ENCODE results near the gene RNF213. TPM values are rescaled to one million over a fixed set of nuclear protein-coding genes. Genes with fewer than 3 reads are reported as not detected.
"Not testable (repeated sequence)": the region's sequence is repeated elsewhere in the genome, so short reads cannot be mapped to it uniquely, and the experiment has no call there.

The RNF213 gene
- total and polyA plus RNA-seq, 2 of the 8 experiments (the other 6 are each of a cell fraction or from before 2014, with no cell fraction given) = 33.8 to 62.8 TPM

DNA sequence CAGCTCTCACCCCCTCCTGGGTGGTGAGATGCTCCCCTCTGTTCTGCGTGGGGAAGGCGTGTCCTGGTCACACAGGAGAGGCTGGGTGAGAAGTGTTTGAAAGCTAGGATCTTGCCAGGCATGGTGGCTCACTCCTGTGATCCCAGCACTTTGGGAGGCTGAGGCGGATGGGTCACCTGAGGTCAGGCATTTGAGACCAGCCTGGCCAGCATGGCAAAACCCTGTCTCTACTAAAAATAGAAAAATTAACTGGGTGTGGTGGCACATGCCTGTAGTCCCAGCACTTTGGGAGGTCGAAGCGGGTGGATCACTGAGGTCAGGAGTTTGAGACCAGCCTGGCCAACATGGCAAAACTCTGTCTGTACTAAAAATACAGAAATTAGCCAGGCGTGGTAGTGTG lies 16.2 kb upstream of the RNF213 start:
- not testable (repeated sequence) for H3K14ac ChIP-seq (ENCODE audit: insufficient read length); H3K4me1 ChIP-seq (replicated peaks in 1 of 4; ENCODE audit: control insufficient read depth in 3 of 4, insufficient read depth in 4 of 4, low read length in 3 of 4); H2BK20ac ChIP-seq (ENCODE audit: low read length); H4K20me1 ChIP-seq (replicated peaks in 1 of 2; ENCODE audit: control insufficient read depth in 1 of 2, insufficient read depth in 2 of 2, low read length in 2 of 2); H3K23me2 ChIP-seq (ENCODE audit: low read depth, low read length); H3K27me3 ChIP-seq (replicated peaks in 1 of 4; ENCODE audit: control insufficient read depth in 3 of 4, extremely low read depth in 1 of 4, insufficient read depth in 3 of 4, low read length in 3 of 4); H4K5ac ChIP-seq (ENCODE audit: insufficient read length, low read depth, low read length); H3K18ac ChIP-seq (ENCODE audit: extremely low read depth, low read length); H3K36me3 ChIP-seq (ENCODE audit: control insufficient read depth in 2 of 4, insufficient read depth in 4 of 4, low read length in 3 of 4); H3K9me3 ChIP-seq (ENCODE audit: insufficient read depth in 2 of 2, low read depth in 1 of 2, low read length in 1 of 2); H3K4me2 ChIP-seq (ENCODE audit: insufficient read depth in 1 of 2, low read depth in 2 of 2, low read length in 2 of 2); H3K4me3 ChIP-seq (ENCODE audit: extremely low read depth in 1 of 4, insufficient read depth in 2 of 4, low read depth in 3 of 4, low read length in 4 of 4); H4K8ac ChIP-seq (ENCODE audit: extremely low read depth, insufficient read depth, low read length); H3K79me1 ChIP-seq (ENCODE audit: low read depth, low read length); H2AFZ ChIP-seq (ENCODE audit: low read length); DNase-seq (ENCODE audit: low read depth in 1 of 2, low spot score in 2 of 2); H3K27ac ChIP-seq (ENCODE audit: low read depth, low read length); H2BK5ac ChIP-seq (ENCODE audit: low read depth, low read length); H3K23ac ChIP-seq (ENCODE audit: insufficient read length); H2BK120ac ChIP-seq (replicated peaks; ENCODE audit: low read depth, low read length); FAIRE-seq; H3K56ac ChIP-seq (replicated peaks; ENCODE audit: insufficient read length, low read depth, low read length); H2BK12ac ChIP-seq (ENCODE audit: low read depth, low read length); H3K9ac ChIP-seq (replicated peaks in 1 of 4; ENCODE audit: extremely low read depth in 1 of 4, low read depth in 3 of 4, low read length in 3 of 4); H2BK15ac ChIP-seq (ENCODE audit: low read length); H2AK5ac ChIP-seq (ENCODE audit: low read depth, low read length); H3K79me2 ChIP-seq (ENCODE audit: control insufficient read depth in 1 of 2, insufficient read depth in 2 of 2, low read length in 2 of 2); H4K91ac ChIP-seq (replicated peaks; ENCODE audit: insufficient read length, low read length); H3K4ac ChIP-seq (replicated peaks; ENCODE audit: insufficient read length, low read depth, low read length)
- ChIA-PET POLR2A (ENCODE audit: partially characterized antibody) (interaction anchor here (0.6 to 1.6 kb wide), 4 partner anchors 8 to 117 kb away, joined by 3 to 4 read pairs (median 3); no protein-coding TSS in a partner anchor), CTCF (ENCODE audit: partially characterized antibody) (interaction anchor here (0.7 kb wide), 2 partner anchors 18 to 47 kb away, joined by 3 read pairs; no protein-coding TSS in a partner anchor)
- 88% methylated on average over 6 of the region's 6 CpGs; no CpG with 5 or more reads in 1 of the 2 experiments for WGBS, 2 experiments (ENCODE audit: extremely low coverage in 1 of 2, insufficient coverage in 1 of 2, insufficient read length in 1 of 2, insufficient replicate concordance in 2 of 2, low coverage in 1 of 2, low lambda C conversion rate in 2 of 2, missing lambda C conversion rate in 1 of 2)

Measured in H1 (cell line).